ENCODE data around the gene TAF5L.

GRCh38 chr1:229561141-229561540 lies 64.8 kb downstream of the TAF5L start:
- TF ChIP-seq CTCF (conservative IDR thresholded peaks at IDR 0.05; ENCODE audit: low read depth, low read length) (no peak), CEBPB (IDR thresholded peaks at IDR 0.05; ENCODE audit: low read depth, low read length) (no peak), MXI1 (IDR thresholded peaks at IDR 0.05; ENCODE audit: borderline replicate concordance, low read depth, low read length) (no peak), RFX5 (IDR thresholded peaks at IDR 0.05; ENCODE audit: low read depth, low read length) (no peak)
